SK-N-DZ (cell line): ENCODE data around the gene CCDC190.
"Not testable (repeated sequence)": the region's sequence is repeated elsewhere in the genome, so short reads cannot be mapped to it uniquely, and the experiment has no call there.

Experiments
- DNase-seq: peaks from one replicate; pipeline ENCODE4 v3.0.0-alpha.2; 2015; ENCODE audit warnings: low spot score

The CCDC190 gene

DNA sequence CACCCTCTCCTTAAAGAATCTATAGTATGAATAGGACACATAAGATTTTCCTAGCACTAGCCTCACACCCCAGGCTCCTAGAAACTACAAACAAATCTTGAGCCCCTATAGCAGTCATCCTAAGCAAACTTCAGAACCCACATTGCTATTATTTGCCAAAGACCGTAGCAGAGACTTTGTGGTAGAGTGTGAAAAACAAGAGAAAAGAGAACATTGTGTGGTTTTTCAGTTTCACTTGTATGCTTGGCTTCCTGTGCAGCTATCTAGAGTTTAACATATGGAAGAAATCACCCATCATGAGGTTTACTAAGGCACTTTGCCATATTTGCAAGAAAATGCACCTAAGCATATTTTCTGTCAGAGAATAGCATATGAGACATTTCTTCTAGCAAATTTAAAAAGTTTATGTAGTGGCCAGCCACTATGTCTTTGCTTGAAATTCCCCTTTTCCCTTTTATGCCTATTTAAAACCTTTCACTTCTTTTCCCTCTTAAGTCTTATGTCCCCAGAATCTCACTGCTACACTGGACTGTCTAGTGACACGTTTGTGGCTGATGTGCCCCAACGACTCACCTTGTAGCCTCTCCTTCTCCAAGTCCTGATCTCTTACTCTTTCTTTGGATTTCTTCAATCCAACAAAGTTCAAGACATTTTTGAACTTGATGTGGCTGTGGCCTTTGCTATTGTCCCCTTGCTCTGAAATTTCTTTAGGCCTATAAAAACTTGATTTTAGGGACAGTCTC, 25.6 kb downstream of the CCDC190 start:
- DNase-seq, result no peak

DNA sequence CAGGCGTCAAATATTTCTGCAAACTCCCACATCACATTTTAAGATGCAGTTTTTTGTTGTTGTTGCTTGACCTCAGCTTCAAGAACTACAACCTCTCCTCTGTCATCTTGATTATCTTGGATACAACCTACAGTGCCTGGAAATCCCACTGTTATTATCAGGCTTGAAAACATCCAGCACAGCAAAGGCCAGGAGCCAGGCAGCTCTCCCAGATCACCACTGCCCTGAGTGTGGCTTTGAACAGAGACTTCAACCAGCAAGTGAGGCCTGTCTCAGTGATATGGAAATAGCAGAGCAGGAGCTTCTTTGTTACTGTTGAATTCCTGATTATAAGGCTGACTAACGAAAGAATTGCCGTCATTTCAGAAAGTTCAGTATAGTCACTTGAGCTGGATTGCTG, 28.5 kb downstream of the CCDC190 start:
- no peak for DNase-seq

DNA sequence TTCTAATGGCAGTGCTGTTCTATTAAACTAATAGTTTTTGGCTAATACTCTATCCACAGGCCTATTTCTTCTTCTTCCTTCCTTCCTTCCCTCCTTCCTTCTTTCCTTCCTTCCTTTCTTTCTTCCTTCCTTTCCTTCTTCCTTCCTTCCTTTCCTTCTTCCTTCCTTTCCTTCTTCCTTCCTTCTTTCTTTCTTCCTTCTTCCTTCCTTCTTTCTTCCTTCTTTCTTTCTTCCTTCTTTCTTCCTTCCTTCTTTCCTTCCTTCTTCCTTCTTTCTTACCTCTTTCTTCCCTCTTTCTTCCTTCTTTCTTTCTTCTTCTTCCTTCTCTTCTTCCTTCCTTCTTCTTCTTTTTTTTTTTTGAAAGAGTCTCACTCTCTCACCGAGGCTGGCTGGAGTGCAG, 31.7 kb downstream of the CCDC190 start:
- no peak for DNase-seq

DNA sequence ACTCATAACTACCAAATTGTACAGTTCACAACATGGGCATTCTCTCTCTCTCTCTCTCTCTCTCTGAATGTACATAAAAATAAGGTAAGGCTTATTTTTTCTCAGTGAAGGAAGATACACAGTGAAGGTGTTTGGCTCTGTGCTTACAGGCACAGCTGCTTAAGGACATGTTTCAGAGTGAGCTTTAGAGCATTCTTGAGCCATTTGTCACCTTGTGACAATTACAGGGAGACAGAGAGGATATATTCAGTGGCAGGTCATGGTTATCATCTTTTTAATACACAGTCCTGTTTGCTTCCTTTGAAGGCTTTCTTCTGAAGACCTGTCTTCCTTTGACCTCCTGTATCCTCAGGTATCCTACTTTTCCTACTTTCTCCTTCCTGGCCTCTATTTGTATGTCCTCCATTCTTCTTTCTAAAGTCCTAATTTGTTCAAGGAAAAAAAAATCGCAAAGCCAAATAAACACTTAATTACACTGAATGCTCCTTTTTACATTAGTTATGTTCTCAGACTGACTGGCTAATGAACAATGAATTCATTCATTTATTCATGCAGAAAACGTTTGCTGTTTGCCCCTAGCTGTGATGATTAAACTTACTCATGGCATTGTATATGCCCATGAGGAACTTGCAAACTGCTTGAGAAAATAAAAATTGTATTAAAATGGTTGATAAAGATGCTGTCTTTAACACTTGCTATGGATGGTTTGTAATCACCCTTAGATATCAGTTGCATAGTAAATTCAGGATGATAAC, 37.0 kb downstream of the CCDC190 start:
- no peak for DNase-seq

DNA sequence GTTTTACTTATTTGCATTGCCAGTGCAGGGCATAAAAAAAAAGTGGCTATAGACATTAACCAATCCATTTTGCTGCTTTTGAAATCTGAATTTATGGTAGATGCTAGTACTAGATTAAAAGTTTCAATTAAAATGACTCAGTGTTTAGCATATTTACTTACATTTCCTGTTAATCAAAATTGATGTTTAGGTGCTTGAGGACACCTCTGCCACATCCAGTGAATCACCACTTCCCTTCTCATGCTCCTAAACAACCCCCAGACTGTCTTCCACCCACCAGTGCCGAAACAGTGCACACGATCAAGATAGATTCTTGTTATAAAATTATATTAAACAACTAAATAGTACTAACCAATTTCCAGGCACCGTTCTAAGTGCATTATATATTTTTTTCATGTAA, 37.7 kb downstream of the CCDC190 start:
- DNase-seq, result no peak

DNA sequence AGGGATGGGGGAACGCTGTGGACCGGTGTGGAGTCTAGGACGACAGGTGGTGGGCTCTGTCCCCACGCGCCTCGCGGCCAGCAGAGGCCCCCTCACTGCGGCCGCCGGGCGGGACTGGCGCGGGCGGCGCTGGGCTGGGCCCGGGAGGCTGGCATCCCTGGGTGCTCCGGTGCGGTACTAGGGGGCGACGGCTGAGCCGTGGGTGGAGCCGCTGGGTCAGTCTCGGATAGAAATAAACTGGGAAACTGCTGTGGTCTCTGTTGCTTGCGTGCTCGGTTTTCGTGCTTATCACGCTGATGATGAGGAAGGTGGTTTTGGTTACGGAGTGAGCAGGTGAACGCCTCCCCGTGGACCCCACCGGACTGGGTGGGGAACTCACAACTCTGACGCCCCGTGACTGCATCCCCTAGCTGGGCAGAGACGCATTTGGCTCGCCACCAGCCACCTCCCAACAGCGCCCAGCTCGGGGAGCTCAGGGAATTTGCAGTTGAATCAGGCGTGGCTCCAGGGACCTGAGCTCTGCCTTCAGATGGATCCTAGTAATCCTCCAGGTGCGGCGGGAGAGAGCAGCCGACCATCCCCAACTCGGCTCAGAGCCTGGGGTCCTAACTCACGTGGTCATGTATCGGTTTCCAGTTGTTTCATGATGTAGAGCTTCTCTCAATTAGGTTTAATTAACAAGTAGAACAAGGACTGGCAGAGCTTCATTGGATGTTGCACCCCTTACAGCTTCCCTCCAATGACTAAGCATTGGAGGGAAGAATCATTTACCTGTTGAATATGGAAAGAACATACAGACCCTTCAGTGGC, 38.4 kb downstream of the CCDC190 start:
- DNase-seq, result peak; percentile 33

DNA sequence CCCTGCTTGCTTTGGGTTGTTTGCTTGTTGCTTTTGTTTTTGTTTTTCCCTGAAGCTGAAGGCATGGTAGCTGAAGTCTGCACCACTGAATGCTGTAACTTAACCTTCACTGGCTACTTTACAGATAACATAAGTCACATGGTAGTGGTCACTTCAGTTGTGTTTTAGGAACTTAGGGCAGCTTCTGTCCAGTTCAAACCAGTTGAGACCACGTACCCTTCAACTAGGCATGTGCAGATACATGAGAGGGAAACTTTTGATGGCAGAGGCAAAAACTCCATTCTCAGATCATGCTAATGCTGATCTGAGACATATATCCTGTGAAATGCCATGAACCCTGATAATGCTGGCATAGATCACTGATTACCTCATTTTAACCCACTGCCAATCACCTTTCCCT, 42.3 kb downstream of the CCDC190 start:
- DNase-seq, result not testable (repeated sequence)

DNA sequence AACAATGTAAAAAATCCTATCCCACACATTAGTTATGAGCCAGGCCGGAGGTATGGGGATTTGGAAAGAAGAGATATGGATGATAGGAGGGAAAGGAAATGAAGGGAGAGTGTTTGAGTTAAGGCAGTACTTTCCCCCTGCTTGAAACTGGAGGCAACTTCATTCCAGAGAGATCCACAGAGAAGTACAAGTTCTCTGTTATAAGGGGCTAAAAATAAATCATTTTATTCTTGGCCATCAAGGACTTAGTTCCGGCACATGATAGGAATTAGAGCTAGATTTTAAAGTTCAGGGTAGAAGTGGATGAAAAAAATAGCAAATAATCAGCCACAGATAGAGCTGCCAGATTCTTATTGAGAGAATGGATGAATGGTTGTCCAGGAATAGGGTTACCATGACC, 42.8 kb downstream of the CCDC190 start:
- not testable (repeated sequence) for DNase-seq

DNA sequence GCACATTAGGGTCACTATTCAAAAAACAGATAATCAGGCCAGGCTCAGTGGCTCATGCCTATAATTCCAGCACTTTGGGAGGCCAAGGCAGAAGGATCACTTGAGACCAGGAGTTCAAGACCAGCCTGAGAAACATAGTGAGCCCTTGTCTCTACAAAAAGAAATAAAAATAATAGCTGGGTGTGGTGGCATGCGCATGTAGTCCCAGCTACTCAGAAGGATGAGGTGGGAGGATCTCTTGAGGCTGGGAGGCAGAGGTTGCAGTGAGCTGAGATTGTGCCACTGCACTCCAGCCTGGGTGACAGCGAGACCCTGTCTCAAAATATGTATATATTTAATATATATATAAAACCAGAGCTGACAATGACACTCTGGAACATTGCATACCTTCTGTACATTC, 48.6 kb downstream of the CCDC190 start:
- not testable (repeated sequence) for DNase-seq

DNA sequence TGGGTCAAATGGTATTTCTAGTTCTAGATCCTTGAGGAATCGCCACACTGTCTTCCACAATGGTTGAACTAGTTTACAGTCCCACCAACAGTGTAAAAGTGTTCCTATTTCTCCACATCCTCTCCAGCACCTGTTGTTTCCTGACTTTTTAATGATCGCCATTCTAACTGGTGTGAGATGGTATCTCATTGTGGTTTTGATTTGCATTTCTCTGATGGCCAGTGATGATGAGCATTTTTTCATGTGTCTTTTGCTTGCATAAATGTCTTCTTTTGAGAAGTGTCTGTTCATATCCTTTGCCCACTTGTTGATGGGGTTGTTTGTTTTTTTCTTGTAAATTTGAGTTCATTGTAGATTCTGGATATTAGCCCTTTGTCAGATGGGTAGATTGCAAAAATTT, 53.5 kb downstream of the CCDC190 start:
- DNase-seq, result not testable (repeated sequence)
